Liver (tissue), 3 donors: ENCODE results near the gene NAPB.

Experiments used
- ATF3 ChIP-seq: IDR thresholded peaks from 2 replicates; pipeline ENCODE4 v1.6.1; 2016; ENCODE audit warnings: antibody characterized with exemption
- CTCF ChIP-seq: fragments of 150-350 bp; IDR thresholded peaks from 2 replicates; pipeline ENCODE4 v1.5.1; 2017; ENCODE audit warnings: improper control_type of control experiment, low read depth, low read length; ENCODE audit not compliant: missing input control
- EGR1 ChIP-seq, 2 donors: IDR thresholded peaks; 2 replicates each; pipeline ENCODE4 v1.6.1; 2016 to 2018; ENCODE audit warnings: antibody characterized with exemption in 2 of 2, low read depth in 2 of 2
- GABPA ChIP-seq, 2 donors: IDR thresholded peaks in 1 of 2; conservative IDR thresholded peaks in 1 of 2; 2 replicates each; pipeline ENCODE4 v1.6.1; 2016; ENCODE audit warnings: antibody characterized with exemption in 2 of 2, mild to moderate bottlenecking in 1 of 2, moderate library complexity in 1 of 2
- MAX ChIP-seq: IDR thresholded peaks from 2 replicates; pipeline ENCODE4 v1.6.1; 2016; ENCODE audit warnings: antibody characterized with exemption
- NR2F2 ChIP-seq: IDR thresholded peaks from 2 replicates; pipeline ENCODE4 v1.6.1; 2016; ENCODE audit warnings: antibody characterized with exemption
- REST ChIP-seq: IDR thresholded peaks from 2 replicates; pipeline ENCODE4 v1.6.1; 2016; ENCODE audit warnings: antibody characterized with exemption, mild to moderate bottlenecking
- SP1 ChIP-seq: IDR thresholded peaks from 2 replicates; pipeline ENCODE4 v1.6.1; 2018; ENCODE audit warnings: antibody characterized with exemption, mild to moderate bottlenecking
- TAF1 ChIP-seq: conservative IDR thresholded peaks from 2 replicates; pipeline ENCODE4 v1.6.1; 2016; ENCODE audit warnings: antibody characterized with exemption, mild to moderate bottlenecking
- YY1 ChIP-seq: IDR thresholded peaks from 2 replicates; pipeline ENCODE4 v1.6.1; 2016; ENCODE audit warnings: antibody characterized with exemption, mild to moderate bottlenecking
- ZBTB33 ChIP-seq: IDR thresholded peaks from 2 replicates; pipeline ENCODE4 v1.6.1; 2016; ENCODE audit warnings: antibody characterized with exemption
- donor health status: healthy.
- donor health status: healthy.

DNA sequence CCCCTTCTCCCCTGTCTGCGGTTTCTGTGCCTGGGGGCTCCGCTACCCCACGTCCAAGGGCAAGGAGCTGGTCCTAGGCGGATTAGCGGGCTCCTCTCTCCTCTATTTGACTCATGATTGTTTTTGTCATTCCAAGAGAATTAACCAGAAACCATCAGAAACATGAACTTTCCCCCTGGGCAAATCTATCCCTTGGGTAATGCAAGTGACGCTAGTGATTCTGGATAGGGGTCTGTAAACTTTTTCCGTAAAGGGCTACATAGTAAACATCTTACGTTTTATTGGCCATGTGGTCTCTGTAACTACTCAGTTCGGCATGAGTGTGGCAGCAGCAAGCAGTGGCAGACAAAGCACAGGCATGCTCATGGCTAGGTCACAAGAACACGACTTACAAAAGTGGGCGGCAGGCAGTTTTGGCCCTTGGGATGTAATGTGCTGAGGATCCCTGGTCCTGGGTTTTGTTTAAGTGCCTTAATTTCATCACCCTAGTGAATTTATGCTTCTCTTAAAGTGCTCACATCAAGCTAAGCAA is 30.7 kb upstream of the NAPB start:
- TF ChIP-seq EGR1 (IDR thresholded peaks at IDR 0.05; ENCODE audit: low read depth in 2 of 2) (no peak), CTCF (no peak), MAX (no peak), REST (no peak), GABPA (IDR thresholded peaks at IDR 0.05 in 1 of 2, conservative IDR thresholded peaks at IDR 0.05 in 1 of 2) (no peak), TAF1 (no peak), ZBTB33 (no peak), ATF3 (no peak), NR2F2 (no peak), YY1 (no peak), SP1 (no peak)
